Epithelial cell of esophagus (primary cell): ENCODE measurements around the gene HLA-A.
"Not testable (repeated sequence)": the region's sequence is repeated elsewhere in the genome, so short reads cannot be mapped to it uniquely, and the experiment has no call there.

Experiments used
- DNase-seq: peaks from one replicate; pipeline ENCODE4 v3.0.0; 2010; ENCODE audit warnings: low read depth
- H3K4me3 ChIP-seq: 2 replicates; pipeline ENCODE4 v1.5.1; 2011; ENCODE audit warnings: mild to moderate bottlenecking, low read length, control low read depth
- TF ChIP-seq, protein P1 (sequence below): IDR thresholded peaks from 2 replicates; pipeline ENCODE4 v1.5.1; 2011; ENCODE audit warnings: low read depth, mild to moderate bottlenecking, low read length, control low read depth, inconsistent platforms; ENCODE audit not compliant: insufficient read depth; ENCODE audit errors: missing control alignments

Gene HLA-A

DNA sequence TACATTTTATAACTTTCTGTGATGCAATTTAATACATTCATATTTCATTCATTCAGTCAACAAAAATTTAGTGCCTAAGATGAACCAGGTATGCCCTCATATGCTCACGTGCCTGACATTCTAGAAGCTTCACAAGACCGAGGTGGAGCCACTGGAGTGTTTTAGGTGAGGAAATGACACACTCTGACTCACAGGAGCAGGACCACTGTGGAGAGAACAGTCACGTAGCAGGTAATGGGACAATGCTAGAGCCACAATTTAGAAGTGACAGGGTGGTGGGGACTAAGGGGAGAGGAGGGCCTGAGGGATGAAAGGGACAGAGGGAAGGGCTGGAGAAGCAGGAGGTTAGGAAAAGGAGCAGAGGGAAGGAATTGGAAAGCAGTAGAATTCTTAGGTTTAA lies 17.6 kb upstream of the HLA-A start:
- TF ChIP-seq, protein P1, sequence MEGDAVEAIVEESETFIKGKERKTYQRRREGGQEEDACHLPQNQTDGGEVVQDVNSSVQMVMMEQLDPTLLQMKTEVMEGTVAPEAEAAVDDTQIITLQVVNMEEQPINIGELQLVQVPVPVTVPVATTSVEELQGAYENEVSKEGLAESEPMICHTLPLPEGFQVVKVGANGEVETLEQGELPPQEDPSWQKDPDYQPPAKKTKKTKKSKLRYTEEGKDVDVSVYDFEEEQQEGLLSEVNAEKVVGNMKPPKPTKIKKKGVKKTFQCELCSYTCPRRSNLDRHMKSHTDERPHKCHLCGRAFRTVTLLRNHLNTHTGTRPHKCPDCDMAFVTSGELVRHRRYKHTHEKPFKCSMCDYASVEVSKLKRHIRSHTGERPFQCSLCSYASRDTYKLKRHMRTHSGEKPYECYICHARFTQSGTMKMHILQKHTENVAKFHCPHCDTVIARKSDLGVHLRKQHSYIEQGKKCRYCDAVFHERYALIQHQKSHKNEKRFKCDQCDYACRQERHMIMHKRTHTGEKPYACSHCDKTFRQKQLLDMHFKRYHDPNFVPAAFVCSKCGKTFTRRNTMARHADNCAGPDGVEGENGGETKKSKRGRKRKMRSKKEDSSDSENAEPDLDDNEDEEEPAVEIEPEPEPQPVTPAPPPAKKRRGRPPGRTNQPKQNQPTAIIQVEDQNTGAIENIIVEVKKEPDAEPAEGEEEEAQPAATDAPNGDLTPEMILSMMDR: no peak
- H3K4me3 ChIP-seq: no peak overlapping the region
- DNase-seq: peak; percentile 85

DNA sequence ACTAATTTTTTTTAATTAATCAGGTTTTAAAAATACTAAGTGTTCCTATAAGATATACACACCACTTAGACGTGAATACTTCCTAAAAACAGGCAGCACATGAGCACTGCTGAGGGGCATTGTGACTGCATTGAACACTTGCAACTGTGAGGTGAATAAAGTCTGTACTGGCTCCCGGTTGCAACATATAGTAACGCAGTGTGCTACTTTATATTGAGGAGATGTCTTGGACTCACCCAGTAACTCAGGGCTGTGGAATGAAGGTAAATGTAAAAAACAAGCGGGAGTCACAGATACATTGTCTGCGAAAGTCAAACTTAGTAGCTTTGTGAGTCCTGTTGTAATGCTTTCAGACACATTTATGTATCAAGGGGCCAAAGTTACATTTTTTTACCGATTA lies 17.0 kb upstream of the HLA-A start:
- TF ChIP-seq, protein P1: no peak
- peak; percentile 82 for DNase-seq
- no peak overlapping the region for H3K4me3 ChIP-seq

DNA sequence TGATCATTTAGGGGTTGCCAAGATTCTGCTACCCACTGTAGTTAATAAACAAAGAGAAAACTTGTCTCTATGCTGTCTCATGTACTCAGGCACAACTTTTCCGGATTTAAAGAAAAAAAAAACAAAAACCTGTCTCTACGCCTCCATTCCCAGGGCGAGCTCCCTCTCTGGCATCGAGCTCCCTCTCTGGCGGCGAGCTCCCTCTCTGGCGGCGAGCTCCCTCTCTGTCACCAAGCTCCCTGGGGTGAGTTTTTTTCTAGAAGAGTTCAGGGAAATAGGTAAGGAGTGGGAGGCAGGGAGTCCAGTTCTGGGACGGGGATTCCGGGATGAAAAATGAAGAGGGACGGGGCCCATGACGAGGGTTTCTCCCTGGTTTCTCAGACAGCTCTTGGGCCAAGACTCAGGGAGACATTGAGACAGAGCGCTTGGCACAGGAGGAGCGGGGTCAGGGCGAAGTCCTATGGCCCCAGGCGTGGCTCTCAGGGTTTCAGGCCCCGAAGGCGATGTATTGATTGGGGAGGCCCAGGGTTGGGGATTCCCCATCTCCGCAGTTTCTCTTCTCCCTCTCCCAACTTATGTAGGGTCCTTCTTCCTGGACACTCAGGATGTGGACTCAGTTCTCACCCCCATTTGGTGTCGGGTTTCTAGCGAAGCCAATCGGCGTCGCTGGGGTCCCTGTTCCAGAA lies 16.5 kb upstream of the HLA-A start:
- DNase-seq: peak; percentile 18
- peak overlapping the region; percentile 60 for H3K4me3 ChIP-seq
- TF ChIP-seq, protein P1: no peak

DNA sequence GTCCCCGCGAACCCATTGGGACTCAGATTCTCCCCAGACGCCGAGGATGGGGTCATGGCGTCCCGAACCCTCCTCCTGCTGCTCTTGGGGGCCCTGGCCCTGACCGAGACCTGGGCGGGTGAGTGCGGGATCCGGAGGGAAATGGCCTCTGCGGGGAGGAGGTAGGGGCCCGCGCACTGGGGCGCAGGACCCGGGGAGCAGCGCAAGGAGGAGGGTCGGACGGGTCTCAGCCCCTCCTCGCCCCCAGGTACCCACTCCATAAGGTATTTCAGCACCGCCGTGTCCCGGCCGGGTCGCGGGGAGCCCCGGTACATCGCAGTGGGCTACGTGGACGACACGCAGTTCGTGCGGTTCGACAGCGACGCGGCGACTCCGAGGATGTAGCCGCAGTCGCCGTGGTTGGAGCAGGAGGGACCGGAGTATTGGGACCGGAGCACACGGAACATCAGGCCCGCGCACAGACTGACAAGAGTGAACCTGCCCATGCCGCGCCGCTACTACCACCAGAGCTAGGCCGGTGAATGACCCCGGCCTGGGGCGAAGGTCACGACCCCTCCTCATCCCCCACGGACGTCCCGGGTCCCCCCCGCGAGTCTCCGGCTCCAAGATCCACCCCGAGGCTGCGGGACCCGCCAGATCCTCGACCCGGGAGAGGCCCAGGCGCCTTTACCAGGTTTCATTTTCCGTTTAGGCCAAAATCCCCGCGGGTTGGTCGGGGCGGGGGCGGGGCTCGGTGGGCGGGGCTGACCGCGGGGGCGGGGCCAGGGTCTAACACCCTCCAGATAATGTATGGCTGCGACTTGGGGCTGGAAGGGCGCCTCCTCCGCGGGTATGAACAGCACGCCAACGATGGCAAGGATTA lies 15.7 kb upstream of the HLA-A start:
- peak overlapping the region; percentile 60 for H3K4me3 ChIP-seq
- peak; percentile 82 for DNase-seq

DNA sequence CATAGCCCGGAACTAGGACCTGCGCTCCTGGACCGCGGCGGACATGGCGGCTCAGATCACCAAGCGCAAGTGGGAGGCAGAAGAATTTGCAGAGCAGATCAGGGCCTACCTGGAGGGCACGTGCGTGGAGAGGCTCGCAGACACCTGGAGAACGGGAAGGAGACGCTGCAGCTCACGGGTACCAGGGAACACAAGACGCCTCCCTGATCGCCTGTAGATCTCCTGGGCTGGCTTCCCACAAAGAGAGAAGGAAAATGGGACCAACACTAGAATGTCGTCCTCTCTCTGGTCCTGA lies 15.1 kb upstream of the HLA-A start:
- H3K4me3 ChIP-seq: peak overlapping the region; percentile 60

More for the DNA sequence above, 15.7 kb upstream of the HLA-A start:
- TF ChIP-seq, protein P1: no peak

DNA sequence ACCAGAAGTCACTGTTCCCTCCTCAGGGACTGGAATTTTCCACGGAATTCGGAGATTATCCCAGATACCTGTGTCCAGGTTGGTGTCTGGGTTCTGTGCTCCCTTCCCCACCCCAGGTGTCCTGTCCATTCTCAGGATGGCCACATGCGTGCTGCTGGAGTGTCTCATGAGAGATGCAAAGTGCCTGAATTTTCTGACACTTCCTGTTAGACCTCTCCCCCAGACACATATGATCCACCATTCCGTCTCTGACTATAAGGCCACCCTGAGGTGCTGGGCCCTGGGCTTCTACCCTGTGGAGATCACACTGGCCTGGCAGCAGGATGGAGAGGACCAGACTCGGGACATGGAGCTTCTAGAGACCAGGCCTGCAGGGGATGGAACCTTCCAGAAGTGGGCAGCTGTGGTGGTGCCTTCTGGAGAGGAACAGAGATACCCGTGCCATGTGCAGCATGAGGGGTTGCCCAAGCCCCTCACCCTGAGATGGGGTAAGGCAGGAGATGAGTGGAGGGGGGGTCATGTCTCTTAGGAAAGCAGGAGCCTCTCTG lies 14.4 kb upstream of the HLA-A start:
- H3K4me3 ChIP-seq: no peak overlapping the region
- no peak for DNase-seq
- TF ChIP-seq, protein P1: no peak

More for the DNA sequence above, 15.1 kb upstream of the HLA-A start:
- TF ChIP-seq, protein P1: no peak
- DNase-seq: no peak

DNA sequence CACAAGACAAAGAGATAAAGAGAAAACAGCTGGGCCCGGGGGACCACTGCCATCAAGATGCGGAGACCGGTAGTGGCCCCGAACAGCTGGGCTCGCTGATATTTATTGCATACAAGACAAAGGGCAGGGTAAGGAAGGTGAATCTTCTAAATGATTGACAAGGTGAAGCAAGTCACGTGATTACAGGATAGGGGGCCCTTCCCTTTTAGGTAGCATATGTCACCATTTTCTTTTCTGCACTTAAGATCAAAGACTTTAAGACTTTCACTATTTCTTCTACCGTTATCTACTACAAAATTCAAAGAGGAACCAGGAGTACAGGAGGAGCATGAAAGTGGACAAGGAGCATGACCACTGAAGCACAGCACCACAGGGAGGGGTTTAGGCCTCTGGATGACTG lies 12.3 kb upstream of the HLA-A start:
- DNase-seq, H3K4me3 ChIP-seq: not testable (repeated sequence)
